Activated CD4-positive, alpha-beta T cell treated with anti-CD3 and anti-CD28 coated beads, Interleukin-2, amount 50 U/mL, for 48 hours (primary cell): ENCODE data around the gene PPFIBP2.

Experiments
- DNase-seq, 2 experiments: peaks; one replicate each; pipeline ENCODE4 v3.0.0-alpha.2; 2020

Gene PPFIBP2

GRCh38 chr11:7605186-7605943 is 91.6 kb downstream of the PPFIBP2 start:
- no peak for DNase-seq

- DNase-seq: no peak
Observed at GRCh38 chr11:7606496-7606895, 92.7 kb downstream of the PPFIBP2 start.

GRCh38 chr11:7609015-7609414 is 95.2 kb downstream of the PPFIBP2 start:
- DNase-seq: no peak

- no peak for DNase-seq
Observed at GRCh38 chr11:7609521-7609920, 95.7 kb downstream of the PPFIBP2 start.

- no peak for DNase-seq
Observed at GRCh38 chr11:7610393-7610792, 96.6 kb downstream of the PPFIBP2 start.

GRCh38 chr11:7611411-7611810 is 97.6 kb downstream of the PPFIBP2 start:
- no peak for DNase-seq

GRCh38 chr11:7612056-7612660 is 98.4 kb downstream of the PPFIBP2 start:
- DNase-seq: no peak

- DNase-seq: no peak
Observed at GRCh38 chr11:7612661-7613393, 99.0 kb downstream of the PPFIBP2 start.

- no peak for DNase-seq
Observed at GRCh38 chr11:7613394-7613720, 99.6 kb downstream of the PPFIBP2 start.

- no peak for DNase-seq
Observed at GRCh38 chr11:7614656-7615055, 100.9 kb downstream of the PPFIBP2 start.

GRCh38 chr11:7617032-7617431 is 103.2 kb downstream of the PPFIBP2 start:
- DNase-seq: no peak

- no peak for DNase-seq
Observed at GRCh38 chr11:7619322-7619721, 105.5 kb downstream of the PPFIBP2 start.

- DNase-seq: no peak
Observed at GRCh38 chr11:7621090-7621489, 107.3 kb downstream of the PPFIBP2 start.

- no peak for DNase-seq
Observed at GRCh38 chr11:7621554-7621953, 107.8 kb downstream of the PPFIBP2 start.

- DNase-seq: no peak
Observed at GRCh38 chr11:7622721-7623120, 108.9 kb downstream of the PPFIBP2 start.

GRCh38 chr11:7628660-7629059 is 114.9 kb downstream of the PPFIBP2 start:
- DNase-seq: no peak

- no peak for DNase-seq
Observed at GRCh38 chr11:7630002-7630401, 116.2 kb downstream of the PPFIBP2 start.

- no peak for DNase-seq
Observed at GRCh38 chr11:7632211-7632610, 118.4 kb downstream of the PPFIBP2 start.

GRCh38 chr11:7635137-7635536 is 121.3 kb downstream of the PPFIBP2 start:
- no peak for DNase-seq

- DNase-seq: no peak
Observed at GRCh38 chr11:7635708-7636107, 121.9 kb downstream of the PPFIBP2 start.

GRCh38 chr11:7636350-7636749 is 122.6 kb downstream of the PPFIBP2 start:
- DNase-seq: no peak

- no peak for DNase-seq
Observed at GRCh38 chr11:7637447-7638157, 123.8 kb downstream of the PPFIBP2 start.
